ENCODE data around the gene ATF7.
"Not testable (repeated sequence)": the region's sequence is repeated elsewhere in the genome, so short reads cannot be mapped to it uniquely, and the experiment has no call there.

The ATF7 gene

GRCh38 chr12:53568809-53569557 is 57.2 kb downstream of the ATF7 start:
- TF ChIP-seq SALL2 (tag by site-specific recombination; IDR thresholded peaks at IDR 0.05; ENCODE audit: borderline replicate concordance) (no peak), ZNF324 (tag by site-specific recombination; IDR thresholded peaks at IDR 0.05) (no peak), PRDM1 (tag by site-specific recombination; IDR thresholded peaks at IDR 0.05) (peak; percentile 64; the same call in 1 of the 2 replicates), OSR2 (tag by site-specific recombination; IDR thresholded peaks at IDR 0.05) (0 out of 2 replicates have a peak, but pooled peaks have one; percentile 17)
- H3K27ac ChIP-seq (ENCODE audit: extremely low read depth, low read depth, low read length) = no peak overlapping the region; the same call in 1 of the 2 replicates
- no peaks in the 10 kb centered on the region for H3K36me3 ChIP-seq (ENCODE audit: control insufficient read depth in 2 of 2, insufficient read depth in 1 of 2, low read length in 2 of 2)
- no peaks in the 10 kb centered on the region for H3K9me3 ChIP-seq (ENCODE audit: control insufficient read depth, insufficient read depth, low read depth, low read length)
- POLR2A ChIA-PET = interaction anchor here (1.9 kb wide), 1 partner anchor 12 kb away, joined by 4 read pairs; no protein-coding TSS in a partner anchor
- no peak overlapping the region for H3K4me3 ChIP-seq (ENCODE audit: low read depth, low read length)
- CTCF ChIA-PET = interaction anchor here (0.9 to 3.5 kb wide), 3 partner anchors 9 to 174 kb away, joined by 3 to 21 read pairs (median 3); no protein-coding TSS in a partner anchor
- peaks cover 22% of the 10 kb centered on the region for H3K4me1 ChIP-seq (ENCODE audit: control insufficient read depth, insufficient read depth, low read length)

DNA sequence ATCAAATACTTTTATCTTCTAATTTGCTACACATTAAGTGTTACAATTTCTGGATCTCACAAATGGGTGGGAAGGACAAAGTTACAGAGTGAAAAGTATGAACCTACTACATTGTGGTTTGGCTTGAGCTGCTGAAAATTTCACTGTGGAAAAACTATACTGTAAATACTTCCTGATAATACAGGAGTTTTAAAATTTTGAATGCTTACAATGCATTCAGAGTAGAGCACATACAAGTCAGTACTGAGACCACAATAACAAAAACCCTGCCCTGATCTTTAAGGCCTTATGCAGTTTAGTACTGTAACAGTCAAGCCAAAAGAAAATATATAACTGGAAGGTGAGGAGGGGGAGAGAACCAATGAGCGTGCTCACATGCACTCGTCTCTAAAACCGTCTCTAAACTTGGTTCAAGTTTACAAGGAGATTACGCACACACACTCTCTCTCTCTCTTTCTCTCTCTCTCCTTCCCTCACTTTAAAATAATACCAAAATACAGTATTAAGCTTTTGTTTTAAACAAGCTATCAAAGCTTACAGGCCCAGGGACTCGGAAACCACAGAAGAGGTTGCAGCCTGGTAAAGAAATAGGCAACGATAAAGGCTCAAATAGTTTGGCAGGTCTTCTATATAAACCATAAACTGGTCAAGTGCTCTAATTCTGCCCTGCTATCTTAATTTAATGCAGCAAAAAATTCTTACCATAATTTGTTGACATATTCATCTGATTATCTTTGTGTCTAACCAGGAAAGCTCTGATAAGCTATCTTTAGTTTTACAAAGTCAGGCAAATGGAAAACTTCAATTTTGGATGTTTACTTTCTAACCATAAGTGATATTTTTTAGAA is 58.0 kb downstream of the ATF7 start:
- Histone ChIP-seq H3K36me3 (ENCODE audit: control insufficient read depth in 2 of 2, insufficient read depth in 1 of 2, low read length in 2 of 2) (no peaks in the 10 kb centered on the region), H3K4me3 (ENCODE audit: low read depth, low read length) (no peak overlapping the region), H3K27ac (ENCODE audit: extremely low read depth, low read depth, low read length) (no peak overlapping the region; the same call in 1 of the 2 replicates), H3K4me1 (ENCODE audit: control insufficient read depth, insufficient read depth, low read length) (peaks cover 22% of the 10 kb centered on the region), H3K9me3 (ENCODE audit: control insufficient read depth, insufficient read depth, low read depth, low read length) (no peaks in the 10 kb centered on the region)
- no peak for TF ChIP-seq SP7 (tag by site-specific recombination; IDR thresholded peaks at IDR 0.05)
- TF ChIP-seq, protein P1, sequence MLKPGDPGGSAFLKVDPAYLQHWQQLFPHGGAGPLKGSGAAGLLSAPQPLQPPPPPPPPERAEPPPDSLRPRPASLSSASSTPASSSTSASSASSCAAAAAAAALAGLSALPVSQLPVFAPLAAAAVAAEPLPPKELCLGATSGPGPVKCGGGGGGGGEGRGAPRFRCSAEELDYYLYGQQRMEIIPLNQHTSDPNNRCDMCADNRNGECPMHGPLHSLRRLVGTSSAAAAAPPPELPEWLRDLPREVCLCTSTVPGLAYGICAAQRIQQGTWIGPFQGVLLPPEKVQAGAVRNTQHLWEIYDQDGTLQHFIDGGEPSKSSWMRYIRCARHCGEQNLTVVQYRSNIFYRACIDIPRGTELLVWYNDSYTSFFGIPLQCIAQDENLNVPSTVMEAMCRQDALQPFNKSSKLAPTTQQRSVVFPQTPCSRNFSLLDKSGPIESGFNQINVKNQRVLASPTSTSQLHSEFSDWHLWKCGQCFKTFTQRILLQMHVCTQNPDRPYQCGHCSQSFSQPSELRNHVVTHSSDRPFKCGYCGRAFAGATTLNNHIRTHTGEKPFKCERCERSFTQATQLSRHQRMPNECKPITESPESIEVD (tag by site-specific recombination; IDR thresholded peaks at IDR 0.05) = peak; percentile 74
- TF ChIP-seq ZNF19 (tag by site-specific recombination; IDR thresholded peaks at IDR 0.05; ENCODE audit: low read depth) = no peak
- TF ChIP-seq ZNF677 (tag by site-specific recombination; IDR thresholded peaks at IDR 0.05) = no peak
- TF ChIP-seq ZNF548 (tag by site-specific recombination; IDR thresholded peaks at IDR 0.05) = no peak
- TF ChIP-seq, protein P2, sequence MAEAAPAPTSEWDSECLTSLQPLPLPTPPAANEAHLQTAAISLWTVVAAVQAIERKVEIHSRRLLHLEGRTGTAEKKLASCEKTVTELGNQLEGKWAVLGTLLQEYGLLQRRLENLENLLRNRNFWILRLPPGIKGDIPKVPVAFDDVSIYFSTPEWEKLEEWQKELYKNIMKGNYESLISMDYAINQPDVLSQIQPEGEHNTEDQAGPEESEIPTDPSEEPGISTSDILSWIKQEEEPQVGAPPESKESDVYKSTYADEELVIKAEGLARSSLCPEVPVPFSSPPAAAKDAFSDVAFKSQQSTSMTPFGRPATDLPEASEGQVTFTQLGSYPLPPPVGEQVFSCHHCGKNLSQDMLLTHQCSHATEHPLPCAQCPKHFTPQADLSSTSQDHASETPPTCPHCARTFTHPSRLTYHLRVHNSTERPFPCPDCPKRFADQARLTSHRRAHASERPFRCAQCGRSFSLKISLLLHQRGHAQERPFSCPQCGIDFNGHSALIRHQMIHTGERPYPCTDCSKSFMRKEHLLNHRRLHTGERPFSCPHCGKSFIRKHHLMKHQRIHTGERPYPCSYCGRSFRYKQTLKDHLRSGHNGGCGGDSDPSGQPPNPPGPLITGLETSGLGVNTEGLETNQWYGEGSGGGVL (tag by site-specific recombination; IDR thresholded peaks at IDR 0.05) = no peak
- peak; percentile 58 for TF ChIP-seq ZNF596 (tag by site-specific recombination; IDR thresholded peaks at IDR 0.05)
- POLR2A ChIA-PET = interaction anchor here (1.9 kb wide), 1 partner anchor 12 kb away, joined by 4 read pairs; no protein-coding TSS in a partner anchor
- CTCF ChIA-PET = interaction anchor here (0.6 to 3.5 kb wide), 4 partner anchors 9 to 175 kb away, joined by 3 to 21 read pairs (median 4); no protein-coding TSS in a partner anchor

GRCh38 chr12:53565376-53565775 is 60.8 kb downstream of the ATF7 start:
- H3K27ac ChIP-seq (ENCODE audit: extremely low read depth, low read depth, low read length); H3K36me3 ChIP-seq (ENCODE audit: control insufficient read depth in 2 of 2, insufficient read depth in 1 of 2, low read length in 2 of 2); H3K4me3 ChIP-seq (ENCODE audit: low read depth, low read length); H3K9me3 ChIP-seq (ENCODE audit: control insufficient read depth, insufficient read depth, low read depth, low read length): not testable (repeated sequence)
- ChIA-PET POLR2A (interaction anchor here (0.5 kb wide), 1 partner anchor 110 kb away, joined by 3 read pairs; no protein-coding TSS in a partner anchor), CTCF (interaction anchor here (0.6 kb wide), 1 partner anchor 192 kb away, joined by 4 read pairs; no protein-coding TSS in a partner anchor)
- H3K4me1 ChIP-seq (ENCODE audit: control insufficient read depth, insufficient read depth, low read length) = peaks cover 24% of the 10 kb centered on the region

Measured in HEK293 (cell line).